GM19324 (cell line): ENCODE measurements around the gene EIF6.

Experiments
- ATAC-seq: cut with Tn5 transposase; IDR thresholded peaks from one replicate; pipeline ENCODE4 v1.9.1; 2021; ENCODE audit warnings: mild to moderate bottlenecking, moderate library complexity; ENCODE audit not compliant: unreplicated experiment, low FRiP score

Gene EIF6

GRCh38 chr20:35235881-35236280 is 48.7 kb downstream of the EIF6 start:
- ATAC-seq = no peak

- ATAC-seq = no peak
Observed at GRCh38 chr20:35232575-35232974, 52.0 kb downstream of the EIF6 start.
